Calu3 (cell line): Measurements from ENCODE around the gene EMX2. TPM values are rescaled to one million over a fixed set of nuclear protein-coding genes. Genes with fewer than 3 reads are reported as not detected.

Experiments
- BruUV-seq: library from RNA; stranded (reverse); fragments of 400-500 nt; replicated peaks from 2 replicates; lab custom pipeline; 2021; lab: Mats Ljungman, UMichigan
- CTCF ChIA-PET: fragments of 300-600 bp; sonication (Branson Sonifier 250); formaldehyde crosslinking; loops from one replicate; lab custom pipeline; 2022; ENCODE audit warnings: antibody characterized with exemption; lab: Charles Lee
- DNase-seq: peaks from one replicate; pipeline ENCODE4 v3.0.0; 2022
- H3K27ac Mint-ChIP-seq: one replicate; pipeline ENCODE4 v1.8.0; 2022; ENCODE audit warnings: mixed read lengths; ENCODE audit not compliant: unreplicated experiment
- H3K27me3 Mint-ChIP-seq: one replicate; pipeline ENCODE4 v1.8.0; 2022; ENCODE audit warnings: mixed read lengths; ENCODE audit not compliant: unreplicated experiment
- H3K36me3 Mint-ChIP-seq: one replicate; pipeline ENCODE4 v1.8.0; 2022; ENCODE audit warnings: mild to moderate bottlenecking, moderate library complexity, mixed read lengths; ENCODE audit not compliant: insufficient read depth, unreplicated experiment
- H3K4me1 Mint-ChIP-seq: one replicate; pipeline ENCODE4 v1.8.0; 2022; ENCODE audit warnings: mild to moderate bottlenecking, low read depth, mixed read lengths; ENCODE audit not compliant: unreplicated experiment
- H3K4me3 Mint-ChIP-seq: one replicate; pipeline ENCODE4 v1.8.0; 2022; ENCODE audit warnings: mild to moderate bottlenecking, low read depth, moderate library complexity, mixed read lengths; ENCODE audit not compliant: unreplicated experiment
- H3K9me3 Mint-ChIP-seq: one replicate; pipeline ENCODE4 v1.8.0; 2022; ENCODE audit warnings: low read depth, mixed read lengths; ENCODE audit not compliant: unreplicated experiment
- CTCF ChIP-seq: fragments of 200-600 bp; IDR thresholded peaks from one replicate; pipeline ENCODE4 v1.8.0; 2022; ENCODE audit warnings: antibody characterized with exemption; ENCODE audit not compliant: unreplicated experiment
- intact Hi-C: fragments of 100-400 bp; cut with micrococcal nuclease; formaldehyde crosslinking; loops from one replicate; pipeline ENCODE4 v1.10.0; 2022; ENCODE audit not compliant: unreplicated experiment
- total RNA-seq: library from RNA; stranded (reverse); gene quantifications from 2 replicates; pipeline ENCODE4 v1.2.3, GENCODE V29; 2022

The EMX2 gene
- total RNA-seq, 1 experiment from 2014 or later, result not detected

GRCh38 chr10:117562220-117562619, 19.7 kb downstream of the EMX2 start:
- Mint-ChIP-seq H3K36me3 (no peaks in the 10 kb centered on the region), H3K4me1 (no peaks in the 10 kb centered on the region), H3K27ac (no peak overlapping the region), H3K9me3 (no peaks in the 10 kb centered on the region), H3K4me3 (no peak overlapping the region), H3K27me3 (no peaks in the 10 kb centered on the region)
- DNase-seq, result no peak
- intact Hi-C loops, result no loop called here
- no peak for TF ChIP-seq CTCF
- no TSS peak for BruUV-seq
- CTCF ChIA-PET, result no interaction called here

GRCh38 chr10:117562896-117563737, 20.6 kb downstream of the EMX2 start:
- TF ChIP-seq CTCF, result no peak
- H3K27ac Mint-ChIP-seq, result no peak overlapping the region
- peaks cover 2% of the 10 kb centered on the region for H3K27me3 Mint-ChIP-seq
- no TSS peak for BruUV-seq
- DNase-seq, result no peak
- intact Hi-C loops, result no loop called here
- no peaks in the 10 kb centered on the region for H3K4me1 Mint-ChIP-seq
- H3K4me3 Mint-ChIP-seq, result no peak overlapping the region
- H3K9me3 Mint-ChIP-seq, result no peaks in the 10 kb centered on the region
- CTCF ChIA-PET, result no interaction called here
- no peaks in the 10 kb centered on the region for H3K36me3 Mint-ChIP-seq

- Mint-ChIP-seq H3K4me3 (no peak overlapping the region), H3K9me3 (no peaks in the 10 kb centered on the region), H3K36me3 (no peaks in the 10 kb centered on the region), H3K4me1 (no peaks in the 10 kb centered on the region), H3K27me3 (peaks cover 9% of the 10 kb centered on the region), H3K27ac (no peak overlapping the region)
- no TSS peak for BruUV-seq
- TF ChIP-seq CTCF, result no peak
- intact Hi-C loops, result no loop called here
- CTCF ChIA-PET, result no interaction called here
- DNase-seq, result no peak
Measured at GRCh38 chr10:117563780-117564179, 21.2 kb downstream of the EMX2 start.

- DNase-seq, result no peak
- no peak for TF ChIP-seq CTCF
- CTCF ChIA-PET, result interaction anchor here (0.5 kb wide), 2 partner anchors 496 to 939 kb away, joined by 3 to 4 read pairs; no protein-coding TSS in a partner anchor
- BruUV-seq, result no TSS peak
- Mint-ChIP-seq H3K4me3 (no peak overlapping the region), H3K9me3 (no peaks in the 10 kb centered on the region), H3K27ac (no peak overlapping the region), H3K4me1 (no peaks in the 10 kb centered on the region), H3K36me3 (no peaks in the 10 kb centered on the region), H3K27me3 (peaks cover 21% of the 10 kb centered on the region)
- intact Hi-C loops, result no loop called here
Measured at GRCh38 chr10:117565068-117565467, 22.5 kb downstream of the EMX2 start.
